HG03565 (cell line): ENCODE results near the gene SH3RF2.
A peak's percentile ranks its signal among the peaks of the same experiment; 100 is the strongest.

Experiments used
- ATAC-seq: cut with Tn5 transposase; IDR thresholded peaks from one replicate; pipeline ENCODE4 v1.9.1; 2021; ENCODE audit warnings: mild to moderate bottlenecking, moderate library complexity; ENCODE audit not compliant: unreplicated experiment

SH3RF2 gene

GRCh38 chr5:145921211-145921610, 15.2 kb upstream of the SH3RF2 start:
- no peak for ATAC-seq

DNA sequence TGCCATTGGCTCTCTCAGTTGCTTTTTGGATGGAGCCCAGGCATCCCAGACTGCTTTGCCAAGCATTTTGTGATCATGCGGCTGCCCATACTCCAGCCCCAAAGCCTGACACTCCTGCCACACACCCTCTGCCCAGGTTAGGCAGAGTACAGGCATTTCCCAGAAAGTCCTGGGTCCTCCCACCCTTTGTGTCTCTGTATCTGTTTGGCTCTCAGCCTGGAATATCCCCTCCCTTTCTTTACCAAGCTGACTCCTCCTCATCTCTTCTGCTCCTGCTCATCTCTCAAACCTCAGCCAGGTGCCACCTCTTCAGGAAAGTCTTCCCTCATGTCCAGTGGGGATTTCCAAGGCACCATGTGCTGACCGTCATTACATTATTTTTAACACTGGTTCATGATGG, 14.3 kb upstream of the SH3RF2 start:
- ATAC-seq: no peak

DNA sequence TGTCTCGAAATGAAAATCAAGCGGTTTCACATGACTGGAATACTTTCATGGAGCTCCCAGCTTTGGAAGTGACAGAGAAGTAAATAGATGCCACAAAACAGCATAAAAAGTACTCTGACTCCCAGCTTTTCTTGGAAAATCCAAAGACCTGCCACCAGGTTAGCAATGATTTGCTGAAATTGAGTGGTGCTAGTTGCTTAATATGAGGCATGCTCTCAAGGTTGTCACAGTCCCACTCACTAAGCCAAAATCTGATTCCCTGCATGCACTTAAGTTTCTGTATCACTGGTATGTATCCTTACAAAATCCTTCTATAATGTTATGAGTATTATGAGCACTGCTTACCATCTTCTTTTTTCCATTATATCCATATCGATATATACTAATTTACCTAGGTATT, 13.0 kb upstream of the SH3RF2 start:
- ATAC-seq: no peak

GRCh38 chr5:145924849-145925248, 11.5 kb upstream of the SH3RF2 start:
- ATAC-seq: no peak

GRCh38 chr5:145925353-145925752, 11.0 kb upstream of the SH3RF2 start:
- no peak for ATAC-seq

DNA sequence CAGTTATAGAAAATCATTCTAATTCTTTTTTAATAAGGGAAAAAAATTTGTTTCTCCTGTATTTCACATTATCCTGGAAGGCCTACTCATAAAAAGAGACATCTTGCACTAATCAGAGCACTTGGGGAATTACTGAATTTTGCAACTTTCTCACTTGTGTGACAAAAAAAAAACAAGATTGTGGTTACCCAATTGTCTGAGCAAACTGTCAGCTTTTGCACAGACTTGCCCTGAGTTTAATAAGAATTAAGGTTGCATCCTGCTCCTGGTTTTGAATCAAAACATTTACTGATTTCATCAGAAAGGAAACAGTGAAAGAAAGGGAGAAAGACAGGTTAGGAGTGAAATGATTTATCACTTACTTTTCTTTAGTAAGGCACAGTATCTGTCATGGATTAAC, 10.6 kb upstream of the SH3RF2 start:
- no peak for ATAC-seq

- no peak for ATAC-seq
Observed at GRCh38 chr5:145931718-145932117, 4.7 kb upstream of the SH3RF2 start.

- ATAC-seq: no peak
Observed at GRCh38 chr5:145934276-145934675, 2.1 kb upstream of the SH3RF2 start.

- peak; percentile 86 for ATAC-seq
Observed at GRCh38 chr5:145937432-145938250, 1.3 kb downstream of the SH3RF2 start.

- ATAC-seq: no peak
Observed at GRCh38 chr5:145938776-145939539, 2.6 kb downstream of the SH3RF2 start.

GRCh38 chr5:145939540-145940065, 3.2 kb downstream of the SH3RF2 start:
- ATAC-seq: no peak

- ATAC-seq: no peak
Observed at GRCh38 chr5:145941096-145941447, 4.7 kb downstream of the SH3RF2 start.

GRCh38 chr5:145941448-145942130, 5.2 kb downstream of the SH3RF2 start:
- ATAC-seq: no peak

- no peak for ATAC-seq
Observed at GRCh38 chr5:145942201-145942600, 5.8 kb downstream of the SH3RF2 start.

- no peak for ATAC-seq
Observed at GRCh38 chr5:145942749-145943148, 6.4 kb downstream of the SH3RF2 start.

- no peak for ATAC-seq
Observed at GRCh38 chr5:145943674-145944121, 7.3 kb downstream of the SH3RF2 start.

DNA sequence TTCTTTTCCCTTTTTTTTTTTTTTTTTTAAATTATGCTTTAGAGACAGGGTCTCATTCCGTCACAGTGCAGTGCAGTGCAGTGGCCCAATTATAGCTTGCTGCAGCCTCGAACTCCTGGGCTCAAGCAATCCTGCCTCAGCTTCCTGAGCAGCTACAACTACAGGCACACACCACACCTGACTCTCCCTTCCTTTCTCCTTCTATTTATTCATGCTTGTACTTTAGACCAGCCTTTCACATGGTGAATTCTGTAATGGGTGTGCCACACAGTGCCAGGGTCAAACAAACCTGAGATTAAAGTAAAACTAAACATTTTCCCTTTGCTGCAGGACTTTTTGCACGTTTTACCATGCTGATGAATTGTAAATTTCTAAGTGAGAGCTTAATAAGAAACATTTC, 8.0 kb downstream of the SH3RF2 start:
- ATAC-seq: no peak

GRCh38 chr5:145945620-145946111, 9.3 kb downstream of the SH3RF2 start:
- no peak for ATAC-seq

DNA sequence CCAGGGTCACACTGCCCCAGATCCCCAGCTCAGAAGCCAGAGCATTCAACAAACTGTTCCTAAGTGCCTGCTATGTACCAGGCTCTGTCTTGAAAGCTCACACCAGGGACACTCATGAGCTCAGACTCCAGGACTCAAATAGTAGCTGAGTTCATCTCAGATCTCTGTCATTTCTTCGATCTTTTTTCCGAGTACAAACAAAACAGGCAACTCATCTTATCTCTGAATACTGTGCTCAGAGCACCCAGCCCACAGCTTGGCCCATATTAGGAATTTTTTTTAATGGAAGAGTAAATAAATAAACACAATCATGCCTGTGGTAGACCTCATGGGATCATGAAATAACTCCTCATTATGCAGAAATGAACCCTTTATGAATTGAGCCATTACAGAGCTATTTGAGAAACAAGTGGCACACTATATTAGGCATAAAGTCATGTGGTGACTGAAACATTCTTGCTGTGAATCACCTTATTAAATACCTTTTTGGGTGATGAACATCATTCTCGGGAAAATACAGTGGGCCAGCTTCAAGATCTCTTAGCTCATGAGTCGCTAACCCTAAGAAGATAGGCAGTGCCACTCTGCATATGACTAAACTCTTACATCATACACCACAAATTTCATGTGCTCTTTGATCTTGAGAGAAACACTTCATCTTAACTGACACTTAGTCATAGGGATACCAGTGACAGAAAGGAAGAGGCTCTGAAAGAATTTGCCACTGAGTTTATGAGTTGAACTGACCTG, 9.9 kb downstream of the SH3RF2 start:
- peak; percentile 95 for ATAC-seq

GRCh38 chr5:145947581-145947980, 11.2 kb downstream of the SH3RF2 start:
- no peak for ATAC-seq

DNA sequence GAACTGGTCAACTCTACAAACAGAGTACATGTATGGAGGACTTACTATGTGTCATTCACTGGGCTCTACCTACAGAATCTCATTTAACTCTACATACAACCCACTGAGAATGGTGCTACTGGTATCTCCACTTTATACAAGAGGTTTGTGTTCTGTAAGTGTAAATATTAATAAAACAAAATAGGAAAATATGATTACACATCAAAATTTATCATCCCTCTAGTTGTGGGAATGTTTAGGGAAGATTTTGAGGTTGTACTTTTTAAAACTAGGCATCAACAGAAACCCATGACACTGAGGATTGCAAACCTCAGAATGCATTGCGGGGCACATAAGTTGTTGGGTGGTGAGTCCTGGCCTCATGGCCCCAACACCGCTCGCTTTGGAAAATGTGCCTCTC, 11.7 kb downstream of the SH3RF2 start:
- ATAC-seq: no peak
